Endodermal cell (in vitro differentiated cells): ENCODE measurements around the gene ANKRD44. TPM values are rescaled to one million over a fixed set of nuclear protein-coding genes. Genes with fewer than 3 reads are reported as not detected.

Experiments
- DNase-seq: peaks from one replicate; pipeline ENCODE4 v3.0.0-alpha.2; 2017
- H3K27ac ChIP-seq: 2 replicates; pipeline ENCODE4 v1.5.1; 2013; ENCODE audit warnings: mild to moderate bottlenecking, low read depth, low read length, moderate library complexity
- H3K27me3 ChIP-seq: 2 replicates; pipeline ENCODE4 v1.6.1; 2013; ENCODE audit warnings: mild to moderate bottlenecking, low read length, moderate library complexity; ENCODE audit not compliant: insufficient read depth, control insufficient read depth, poor library complexity, severe bottlenecking
- H3K36me3 ChIP-seq: 2 replicates; pipeline ENCODE4 v1.7.0; 2013; ENCODE audit warnings: mild to moderate bottlenecking, low read length, moderate library complexity; ENCODE audit not compliant: control insufficient read depth, insufficient read depth
- H3K4me1 ChIP-seq: one replicate; pipeline ENCODE4 v1.7.0; 2013; ENCODE audit warnings: low read length; ENCODE audit not compliant: control insufficient read depth, insufficient read depth
- H3K4me3 ChIP-seq: 2 replicates; pipeline ENCODE4 v1.5.1; 2013; ENCODE audit warnings: mild to moderate bottlenecking, low read length, moderate library complexity
- H3K9ac ChIP-seq: 2 replicates; pipeline ENCODE4 v1.6.1; 2013; ENCODE audit warnings: mild to moderate bottlenecking, low read length, moderate library complexity; ENCODE audit not compliant: poor library complexity, severe bottlenecking; ENCODE audit errors: extremely low read depth
- H3K9me3 ChIP-seq: 2 replicates; pipeline ENCODE4 v1.6.1; 2013; ENCODE audit warnings: mild to moderate bottlenecking, low read length, moderate library complexity; ENCODE audit not compliant: control insufficient read depth
- H3K27ac Mint-ChIP-seq: 2 replicates; pipeline ENCODE4 v1.8.0; 2020; ENCODE audit warnings: mixed read lengths
- H3K27me3 Mint-ChIP-seq: 2 replicates; pipeline ENCODE4 v1.8.0; 2021; ENCODE audit warnings: mild to moderate bottlenecking, mixed read lengths; ENCODE audit not compliant: insufficient read depth
- H3K36me3 Mint-ChIP-seq: 2 replicates; pipeline ENCODE4 v1.8.0; 2020; ENCODE audit warnings: low read depth, mixed read lengths
- H3K4me1 Mint-ChIP-seq: 2 replicates; pipeline ENCODE4 v1.8.0; 2020; ENCODE audit warnings: mixed read lengths
- H3K4me3 Mint-ChIP-seq: 2 replicates; pipeline ENCODE4 v1.8.0; 2020; ENCODE audit warnings: mild to moderate bottlenecking, moderate library complexity, mixed read lengths
- H3K9me3 Mint-ChIP-seq: 2 replicates; pipeline ENCODE4 v1.8.0; 2020; ENCODE audit warnings: mild to moderate bottlenecking, mixed read lengths
- CTCF ChIP-seq: fragments of 200-600 bp; sonication (generic); conservative IDR thresholded peaks from 2 replicates; pipeline ENCODE4 v1.5.0; 2021; ENCODE audit warnings: antibody characterized with exemption, mild to moderate bottlenecking
- WGBS, 2 experiments: methylation state at CpG; one replicate each; pipeline versions ENCODE4 v1.1.5 to v1.1.7; 2013; ENCODE audit warnings: missing lambda C conversion rate in 2 of 2, mixed read lengths in 1 of 2; ENCODE audit not compliant: insufficient coverage in 1 of 2, insufficient read length in 1 of 2; 5-methylcytosine and 5-hydroxymethylcytosine counted together
- total RNA-seq, 2 donors: library from RNA; stranded (reverse); fragmentation: NEBNext Ultra II Directional in 1 of 2; extraction: Animal tissue kit (Norgen Biotek cat#: 25700) in 1 of 2; gene quantifications; 2 replicates in 1 of 2; 3 replicates in 1 of 2; pipeline ENCODE4 v1.2.1, GENCODE V29; 2021

Gene ANKRD44
- total RNA-seq, 2 donors from 2014 or later = 6.2 to 10.6 TPM

- Mint-ChIP-seq H3K4me1 (peaks cover 10% of the 10 kb centered on the region), H3K27me3 (no peaks in the 10 kb centered on the region), H3K9me3 (peaks cover 1% of the 10 kb centered on the region), H3K4me3 (no peak overlapping the region), H3K27ac (no peak overlapping the region), H3K36me3 (no peaks in the 10 kb centered on the region)
- no peak for DNase-seq
- no peaks in the 10 kb centered on the region for H3K9me3 ChIP-seq
- WGBS, 2 experiments = 88 to 100% methylated on average over 1 to 4 of the region's 5 CpGs
- no peak overlapping the region for H3K27ac ChIP-seq
- H3K27me3 ChIP-seq = no peaks in the 10 kb centered on the region
- TF ChIP-seq CTCF = no peak
- H3K4me3 ChIP-seq = no peak overlapping the region
- no peaks in the 10 kb centered on the region for H3K36me3 ChIP-seq
- no peak overlapping the region for H3K9ac ChIP-seq
- H3K4me1 ChIP-seq = no peaks in the 10 kb centered on the region
Observed at GRCh38 chr2:197042739-197043196, 267.8 kb downstream of the ANKRD44 start.

GRCh38 chr2:197037863-197038398, 272.6 kb downstream of the ANKRD44 start:
- Histone ChIP-seq H3K4me1 (no peaks in the 10 kb centered on the region), H3K9ac (no peak overlapping the region), H3K4me3 (no peak overlapping the region), H3K36me3 (no peaks in the 10 kb centered on the region), H3K9me3 (peaks cover 6% of the 10 kb centered on the region), H3K27me3 (no peaks in the 10 kb centered on the region), H3K27ac (no peak overlapping the region)
- H3K4me3 Mint-ChIP-seq = no peak overlapping the region
- 83 to 93% methylated on average over 1 to 2 of the region's 2 CpGs for WGBS, 2 experiments
- DNase-seq = no peak
- TF ChIP-seq CTCF = peak; percentile 60
- H3K4me1 Mint-ChIP-seq = peaks cover 37% of the 10 kb centered on the region
- no peaks in the 10 kb centered on the region for H3K27me3 Mint-ChIP-seq
- no peak overlapping the region for H3K27ac Mint-ChIP-seq
- peaks cover 1% of the 10 kb centered on the region for H3K9me3 Mint-ChIP-seq
- no peaks in the 10 kb centered on the region for H3K36me3 Mint-ChIP-seq

DNA sequence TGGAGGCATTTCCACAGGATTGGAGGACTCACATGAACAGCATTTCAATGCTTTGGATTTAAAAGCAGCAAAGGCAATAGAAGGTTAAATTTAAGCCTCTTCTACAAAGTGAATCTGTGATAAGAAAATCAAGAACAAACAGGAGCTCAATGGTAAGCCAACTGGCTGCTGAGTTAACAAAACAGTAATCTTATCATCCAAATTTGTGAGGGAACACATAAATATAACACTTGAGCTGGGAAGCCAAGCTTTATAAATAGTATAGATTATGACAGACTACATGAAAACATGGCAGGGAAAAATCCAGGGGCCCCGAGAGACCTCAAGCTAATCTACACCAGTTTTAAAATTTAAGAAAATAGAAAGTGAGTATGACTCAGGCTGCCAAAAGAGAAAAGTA, 275.6 kb downstream of the ANKRD44 start:
- no peaks in the 10 kb centered on the region for H3K27me3 ChIP-seq
- no peak for TF ChIP-seq CTCF
- H3K4me3 ChIP-seq = no peak overlapping the region
- Mint-ChIP-seq H3K4me1 (peaks cover 44% of the 10 kb centered on the region), H3K9me3 (peaks cover 8% of the 10 kb centered on the region), H3K27me3 (no peaks in the 10 kb centered on the region), H3K36me3 (no peaks in the 10 kb centered on the region), H3K4me3 (no peak overlapping the region), H3K27ac (peak overlapping the region; percentile 1)
- no peaks in the 10 kb centered on the region for H3K36me3 ChIP-seq
- no peak for DNase-seq
- no peak overlapping the region for H3K27ac ChIP-seq
- peaks cover 19% of the 10 kb centered on the region for H3K9me3 ChIP-seq
- WGBS, 2 experiments = 60 to 100% methylated on average over 1 of the region's 1 CpG
- no peaks in the 10 kb centered on the region for H3K4me1 ChIP-seq
- H3K9ac ChIP-seq = no peak overlapping the region
